Keratinocyte (primary cell): Measurements from ENCODE around the gene DPP8.

Experiments
- CTCF ChIP-seq, 3 experiments: IDR thresholded peaks in 1 of 3; conservative IDR thresholded peaks in 1 of 3; optimal IDR thresholded peaks in 1 of 3; 2 replicates in 2 of 3; 3 replicates in 1 of 3; pipeline versions ENCODE3 to v1.5.1; 2011; ENCODE audit warnings: low read length in 3 of 3, mild to moderate bottlenecking in 3 of 3, moderate library complexity in 2 of 3, control low read depth in 1 of 3, inconsistent platforms in 1 of 3; ENCODE audit not compliant: insufficient read depth in 2 of 3; ENCODE audit errors: extremely low read depth in 1 of 3
- EZH2 ChIP-seq: IDR thresholded peaks from one replicate; pipeline ENCODE4 v1.6.1; 2012; ENCODE audit warnings: inconsistent platforms, mild to moderate bottlenecking, low read length, moderate library complexity

GRCh38 chr15:65512807-65513416 is 4.6 kb downstream of the DPP8 start:
- no peak for TF ChIP-seq CTCF (optimal IDR thresholded peaks at IDR 0.05 in 1 of 3, IDR thresholded peaks at IDR 0.05 in 1 of 3, conservative IDR thresholded peaks at IDR 0.05 in 1 of 3; ENCODE audit: extremely low read depth in 1 of 3, insufficient read depth in 2 of 3, low read length in 3 of 3)
- TF ChIP-seq EZH2, result no peak
